Pericardium fibroblast (primary cell): Measurements from ENCODE around the gene SNTN. TPM values are rescaled to one million over a fixed set of nuclear protein-coding genes. Genes with fewer than 3 reads are reported as not detected.

ENCODE experiments used
- total RNA-seq: library from RNA; depleted of rRNA; stranded (reverse); fragments of >200 nt; gene quantifications from 2 replicates; pipeline ENCODE4 v1.2.3, GENCODE V29; 2015

SNTN gene
- not detected in 2 replicates for total RNA-seq

GRCh38 chr3:63652066-63652725 lies at the start of gene SNTN:
TSS of gene SNTN (plus strand) at chr3:63652675. CDS start at chr3:63652688, 13 bp downstream.

Other genes with a start within 250 kb of the SNTN start
- gene C3orf49, start 166.6 kb downstream of the SNTN start, total RNA-seq = not detected in 2 replicates
- 46.4 and 47.0 TPM in 2 replicates for gene THOC7, start 211.1 kb downstream of the SNTN start, total RNA-seq
- 5.5 and 8.9 TPM in 2 replicates for gene ATXN7, start 211.2 kb downstream of the SNTN start, total RNA-seq